HCT116 (cell line): ENCODE measurements around the gene GNG7. TPM values are rescaled to one million over a fixed set of nuclear protein-coding genes. Genes with fewer than 3 reads are reported as not detected.

Experiments used
- ATAC-seq: fragments of 200-7000 bp; cut with Tn5 transposase; 2 replicates; pipeline ENCODE4 v1.9.1; 2020; ENCODE audit warnings: mild to moderate bottlenecking, moderate library complexity
- BruUV-seq: library from RNA; stranded (reverse); fragments of 400-500 nt; replicated peaks from 2 replicates; lab custom pipeline; 2021; lab: Mats Ljungman, UMichigan
- CTCF ChIA-PET: fragments of 300-600 bp; sonication (Branson Sonifier 250); formaldehyde crosslinking; loops from one replicate; lab custom pipeline; 2021; ENCODE audit warnings: antibody characterized with exemption; lab: Charles Lee
- POLR2A ChIA-PET: fragments of 300-600, 350-600 bp; sonication (Branson Sonifier 250); formaldehyde crosslinking; loops from one replicate; lab custom pipeline; 2021; ENCODE audit warnings: antibody characterized with exemption; lab: Charles Lee
- RAD21 ChIA-PET, 2 experiments: fragments of 300-600 bp; sonication (Branson Sonifier 250); formaldehyde crosslinking; loops; one replicate each; lab custom pipeline; 2023; ENCODE audit warnings: low total read pairs in 2 of 2; ENCODE audit not compliant: uncharacterized antibody in 2 of 2, unreplicated experiment in 2 of 2, low non-redundant PET in 1 of 2; lab: Charles Lee
- DNase-seq: peaks from one replicate; pipeline ENCODE4 v3.0.0-alpha.2; 2010; ENCODE audit warnings: low read depth, low spot score
- H2AFZ ChIP-seq: fragments of 200-600 bp; shearing (Covaris generic), sonication (generic); 2 replicates; pipeline ENCODE4 v1.6.1; 2017; ENCODE audit warnings: low read depth, mixed run types, mixed read lengths, antibody characterized with exemption, low read length; ENCODE audit not compliant: poor library complexity, severe bottlenecking
- H3K27ac ChIP-seq: 2 replicates; pipeline ENCODE4 v1.5.1; 2012; ENCODE audit warnings: low read depth, low read length
- H3K27me3 ChIP-seq: fragments of 200-600 bp; sonication (generic); 2 replicates; pipeline ENCODE4 v1.6.1; 2016; ENCODE audit warnings: mixed run types, low read length, mixed read lengths; ENCODE audit not compliant: insufficient read depth
- H3K36me3 ChIP-seq, 2 experiments: fragments of 200-500 bp in 1 of 2; fragments of 200-600 bp in 1 of 2; sonication (Bioruptor generic) in 1 of 2; sonication (generic) in 1 of 2; 2 replicates each; pipeline versions ENCODE4 v1.5.1 to v1.6.1; 2014 to 2016; ENCODE audit warnings: low read length in 2 of 2, inconsistent platforms in 1 of 2, mixed read lengths in 1 of 2, mixed run types in 1 of 2; ENCODE audit not compliant: insufficient read depth in 2 of 2, control insufficient read depth in 1 of 2
- H3K4me1 ChIP-seq, 2 experiments: fragments of 200-600 bp in 1 of 2; sonication (generic) in 1 of 2; 2 replicates each; pipeline versions ENCODE4 v1.5.1 to v1.6.1; 2012 to 2017; ENCODE audit warnings: low read length in 2 of 2, inconsistent platforms in 1 of 2, mild to moderate bottlenecking in 1 of 2, mixed read lengths in 1 of 2, mixed run types in 1 of 2, moderate library complexity in 1 of 2; ENCODE audit not compliant: insufficient read depth in 2 of 2, control insufficient read depth in 1 of 2
- H3K4me2 ChIP-seq: fragments of 200-600 bp; sonication (generic); 2 replicates; pipeline ENCODE4 v1.6.1; 2017; ENCODE audit warnings: mixed run types, low read length, mixed read lengths
- H3K4me3 ChIP-seq, 2 experiments: fragments of 200-600 bp in 1 of 2; sonication (generic) in 1 of 2; replicated peaks in 1 of 2; 2 replicates each; pipeline ENCODE4 v1.5.1; 2011 to 2016; ENCODE audit warnings: low read length in 2 of 2, control low read depth in 1 of 2, low read depth in 1 of 2, mild to moderate bottlenecking in 1 of 2, mixed read lengths in 1 of 2, mixed run types in 1 of 2
- H3K79me2 ChIP-seq: fragments of 200-600 bp; sonication (generic); 2 replicates; pipeline ENCODE4 v1.6.1; 2017; ENCODE audit warnings: mild to moderate bottlenecking, mixed run types, low read length, moderate library complexity, mixed read lengths; ENCODE audit not compliant: insufficient read depth
- H3K9ac ChIP-seq: fragments of 200-600 bp; sonication (generic); 2 replicates; pipeline ENCODE4 v1.6.1; 2016; ENCODE audit warnings: low read length, mixed read lengths
- H3K9me2 ChIP-seq: fragments of 200-600 bp; sonication (generic), shearing (Covaris generic); 2 replicates; pipeline ENCODE4 v1.6.1; 2017; ENCODE audit warnings: mixed run types, mild to moderate bottlenecking, moderate library complexity; ENCODE audit not compliant: insufficient read depth
- H3K9me3 ChIP-seq, 2 experiments: fragments of 200-500 bp in 1 of 2; fragments of 200-600 bp in 1 of 2; sonication (Bioruptor generic) in 1 of 2; sonication (generic) in 1 of 2; 2 replicates each; pipeline ENCODE4 v1.6.1; 2014 to 2017; ENCODE audit warnings: low read length in 2 of 2, mixed read lengths in 2 of 2, inconsistent platforms in 1 of 2, low read depth in 1 of 2, mild to moderate bottlenecking in 1 of 2, mixed run types in 1 of 2, moderate library complexity in 1 of 2; ENCODE audit not compliant: control insufficient read depth in 1 of 2, insufficient read depth in 1 of 2
- H4K20me1 ChIP-seq: fragments of 200-600 bp; sonication (generic), shearing (Covaris generic); 2 replicates; pipeline ENCODE4 v1.6.1; 2017; ENCODE audit warnings: mixed run types, mild to moderate bottlenecking, moderate library complexity; ENCODE audit not compliant: insufficient read depth
- ATF3 ChIP-seq: IDR thresholded peaks from 2 replicates; pipeline ENCODE4 v1.6.1; 2012
- CBX3 ChIP-seq: IDR thresholded peaks from 2 replicates; pipeline ENCODE4 v1.6.1; 2012; ENCODE audit warnings: low read depth
- EGR1 ChIP-seq: IDR thresholded peaks from 2 replicates; pipeline ENCODE4 v1.6.1; 2012; ENCODE audit warnings: low read depth
- ELF1 ChIP-seq: IDR thresholded peaks from 2 replicates; pipeline ENCODE4 v1.6.1; 2012; ENCODE audit warnings: low read depth, borderline replicate concordance
- EZH2 ChIP-seq: fragments of 200-600 bp; sonication (generic); IDR thresholded peaks from 2 replicates; pipeline ENCODE4 v1.6.1; 2017; ENCODE audit warnings: antibody characterized with exemption, mixed run types
- EZH2phosphoT487 ChIP-seq: fragments of 200-600 bp; IDR thresholded peaks from 2 replicates; pipeline ENCODE4 v1.6.1; 2018; ENCODE audit warnings: antibody characterized with exemption, borderline replicate concordance
- MAX ChIP-seq: IDR thresholded peaks from 2 replicates; pipeline ENCODE4 v1.6.1; 2012
- POLR2AphosphoS5 ChIP-seq: IDR thresholded peaks from 2 replicates; pipeline ENCODE4 v1.6.1; 2011; ENCODE audit warnings: mild to moderate bottlenecking, low read depth, low read length, moderate library complexity
- SIN3A ChIP-seq: IDR thresholded peaks from 2 replicates; pipeline ENCODE4 v1.6.1; 2012; ENCODE audit warnings: low read depth
- SP1 ChIP-seq: IDR thresholded peaks from 2 replicates; pipeline ENCODE4 v1.6.1; 2012; ENCODE audit warnings: low read depth
- SRF ChIP-seq: IDR thresholded peaks from 2 replicates; pipeline ENCODE4 v1.6.1; 2012; ENCODE audit warnings: low read depth
- YY1 ChIP-seq: IDR thresholded peaks from 2 replicates; pipeline ENCODE4 v1.6.1; 2011; ENCODE audit warnings: low read length, low read depth, moderate library complexity, mild to moderate bottlenecking; ENCODE audit not compliant: insufficient replicate concordance; ENCODE audit errors: extremely low read depth
- ZBTB33 ChIP-seq: IDR thresholded peaks from 2 replicates; pipeline ENCODE4 v1.6.1; 2011; ENCODE audit warnings: mild to moderate bottlenecking, low read length, moderate library complexity; ENCODE audit not compliant: insufficient replicate concordance; ENCODE audit errors: extremely low read depth
- ZFX ChIP-seq: fragments of 450-650 bp; IDR thresholded peaks from 2 replicates; pipeline ENCODE4 v1.6.1; 2017
- intact Hi-C: fragments of 100-400 bp; cut with micrococcal nuclease; formaldehyde crosslinking; loops from 2 replicates; pipeline ENCODE4 v1.10.0; 2022
- total RNA-seq: library from RNA; stranded (reverse); gene quantifications from one replicate; pipeline ENCODE4 v1.2.1, GENCODE V29; 2021; ENCODE audit not compliant: unreplicated experiment
- TF ChIP-seq, protein P1 (sequence below), 3 experiments: fragments of 200-600 bp in 1 of 3; sonication (generic) in 1 of 3; IDR thresholded peaks in 2 of 3; conservative IDR thresholded peaks in 1 of 3; 2 replicates each; pipeline ENCODE4 v1.5.1; 2012 to 2017; ENCODE audit warnings: low read depth in 2 of 3, low read length in 2 of 3, antibody characterized with exemption in 1 of 3, borderline replicate concordance in 1 of 3, control low read depth in 1 of 3, mild to moderate bottlenecking in 1 of 3, mixed read lengths in 1 of 3, mixed run types in 1 of 3, moderate library complexity in 1 of 3; ENCODE audit not compliant: insufficient read depth in 1 of 3

The GNG7 gene
- total RNA-seq, 1 experiment from 2014 or later = 11.3 TPM

- ChIA-PET RAD21 (no interaction called here), POLR2A (no interaction called here), CTCF (no interaction called here)
- Histone ChIP-seq H3K4me1 (peaks cover 14 to 27% of the 10 kb centered on the region in 2 experiments), H3K9me2 (no peaks in the 10 kb centered on the region), H3K27ac (no peak overlapping the region), H4K20me1 (no peaks in the 10 kb centered on the region), H3K4me2 (no peak overlapping the region), H3K9me3 (peaks cover 10 to 11% of the 10 kb centered on the region in 2 experiments; a peak in 3 of 4 replicates), H3K4me3 (no peak overlapping the region), H3K9ac (no peak overlapping the region), H3K27me3 (no peaks in the 10 kb centered on the region), H3K36me3 (peaks cover 0 to 5% of the 10 kb centered on the region in 2 experiments; a peak in 2 of 4 replicates), H2AFZ (no peak overlapping the region), H3K79me2 (peaks cover 11% of the 10 kb centered on the region; the same call in 1 of the 2 replicates)
- TF ChIP-seq SIN3A (no peak), SRF (no peak), ELF1 (no peak), ZBTB33 (no peak), CBX3 (no peak), ATF3 (no peak), EZH2phosphoT487 (no peak), ZFX (no peak), EGR1 (no peak), EZH2 (no peak), MAX (no peak), SP1 (no peak), YY1 (no peak), POLR2AphosphoS5 (no peak)
- TF ChIP-seq, protein P1, sequence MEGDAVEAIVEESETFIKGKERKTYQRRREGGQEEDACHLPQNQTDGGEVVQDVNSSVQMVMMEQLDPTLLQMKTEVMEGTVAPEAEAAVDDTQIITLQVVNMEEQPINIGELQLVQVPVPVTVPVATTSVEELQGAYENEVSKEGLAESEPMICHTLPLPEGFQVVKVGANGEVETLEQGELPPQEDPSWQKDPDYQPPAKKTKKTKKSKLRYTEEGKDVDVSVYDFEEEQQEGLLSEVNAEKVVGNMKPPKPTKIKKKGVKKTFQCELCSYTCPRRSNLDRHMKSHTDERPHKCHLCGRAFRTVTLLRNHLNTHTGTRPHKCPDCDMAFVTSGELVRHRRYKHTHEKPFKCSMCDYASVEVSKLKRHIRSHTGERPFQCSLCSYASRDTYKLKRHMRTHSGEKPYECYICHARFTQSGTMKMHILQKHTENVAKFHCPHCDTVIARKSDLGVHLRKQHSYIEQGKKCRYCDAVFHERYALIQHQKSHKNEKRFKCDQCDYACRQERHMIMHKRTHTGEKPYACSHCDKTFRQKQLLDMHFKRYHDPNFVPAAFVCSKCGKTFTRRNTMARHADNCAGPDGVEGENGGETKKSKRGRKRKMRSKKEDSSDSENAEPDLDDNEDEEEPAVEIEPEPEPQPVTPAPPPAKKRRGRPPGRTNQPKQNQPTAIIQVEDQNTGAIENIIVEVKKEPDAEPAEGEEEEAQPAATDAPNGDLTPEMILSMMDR (IDR thresholded peaks at IDR 0.05 in 2 of 3, conservative IDR thresholded peaks at IDR 0.05 in 1 of 3; ENCODE audit: borderline replicate concordance in 1 of 3, insufficient read depth in 1 of 3, low read depth in 2 of 3, low read length in 2 of 3) = no peak
- intact Hi-C loops = no loop called here
- ATAC-seq (no peak), DNase-seq (no peak)
- no TSS peak for BruUV-seq
Observed at GRCh38 chr19:2717638-2718541, 15.4 kb upstream of the GNG7 start.
